Measurements from ENCODE around the gene ERG. TPM values are rescaled to one million over a fixed set of nuclear protein-coding genes. Genes with fewer than 3 reads are reported as not detected.

Gene ERG
- total and polyA plus RNA-seq, 9 of the 15 experiments (the other 6 are each of a cell fraction or from before 2014, with no cell fraction given) = 0.06 TPM; not detected in 8

DNA sequence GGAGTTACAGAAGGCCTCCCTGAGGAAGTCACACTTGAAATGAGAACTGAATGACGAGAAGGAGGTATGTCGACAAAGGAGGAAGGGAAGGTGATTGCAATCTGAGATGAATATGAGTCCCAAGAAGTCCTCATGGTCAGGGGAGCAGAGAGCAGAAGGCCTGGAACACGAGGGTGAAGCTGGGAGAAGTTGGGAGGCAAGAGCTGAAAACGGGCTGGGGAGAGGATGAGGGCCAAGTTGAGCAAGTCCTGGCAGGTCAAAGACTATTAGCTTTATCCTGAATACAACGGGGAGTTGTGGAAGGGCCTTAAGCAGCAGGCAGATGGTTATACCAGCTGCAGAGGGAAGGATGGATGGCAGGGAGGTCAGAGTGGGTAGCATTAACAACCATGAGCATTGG is 152.0 kb downstream of the ERG start:
- Histone ChIP-seq H3K9me1 (ENCODE audit: control insufficient read depth, insufficient read depth, low read length) (no peaks in the 10 kb centered on the region), H3K4me1 (replicated peaks in 1 of 2; ENCODE audit: control insufficient read depth in 2 of 2, insufficient read depth in 2 of 2, low read length in 2 of 2) (peaks cover 0 to 2% of the 10 kb centered on the region in 2 experiments; a peak in 1 of 5 replicates), H4K20me1 (replicated peaks; ENCODE audit: control insufficient read depth, insufficient read depth, low read length) (no peaks in the 10 kb centered on the region; the same call in none of the 2 replicates), H3K9me3 (replicated peaks; ENCODE audit: control insufficient read depth, insufficient read depth, low read depth, low read length) (no peaks in the 10 kb centered on the region), H3K36me3 (ENCODE audit: control insufficient read depth, insufficient read depth, low read length) (no peaks in the 10 kb centered on the region), H3K4me2 (ENCODE audit: insufficient read depth, low read length) (no peak overlapping the region), H3K27ac (ENCODE audit: extremely low read depth, low read depth, low read length) (no peak overlapping the region), H3K79me2 (ENCODE audit: control insufficient read depth, insufficient read depth, low read length) (no peaks in the 10 kb centered on the region), H3K27me3 (ENCODE audit: control insufficient read depth in 2 of 2, insufficient read depth in 2 of 2, low read length in 2 of 2) (peaks cover 16 to 41% of the 10 kb centered on the region in 2 experiments), H3K4me3 (no peak overlapping the region), H2AFZ (ENCODE audit: low read depth, low read length) (no peak overlapping the region), H3K9ac (ENCODE audit: insufficient read depth in 1 of 2, low read depth in 2 of 2, low read length in 2 of 2) (no peak overlapping the region)
- BruUV-seq (replicated peaks) = no TSS peak
- in situ Hi-C loops (cut with MboI) (no loop called here), intact Hi-C loops (cut with micrococcal nuclease) (no loop called here)
- ATAC-seq (no peak), FAIRE-seq (no peak), DNase-seq (ENCODE audit: extremely low read depth in 1 of 4, low spot score in 3 of 4) (no peak)
- ChIA-PET POLR2A (interaction anchor here (0.8 kb wide), 1 partner anchor 34 kb away, joined by 3 read pairs; no protein-coding TSS in a partner anchor), CTCF (ENCODE audit: low intra/inter-chr PET ratio) (interaction anchor here (1.0 kb wide), 1 partner anchor 9 kb away, joined by 3 read pairs; no protein-coding TSS in a partner anchor)
- no peak for TF ChIP-seq RHOXF2B (CRISPR knock-in tag; conservative IDR thresholded peaks at IDR 0.05)
- no peak for TF ChIP-seq ELF4 (CRISPR knock-in tag; IDR thresholded peaks at IDR 0.05)
- WGBS (ENCODE audit: insufficient coverage, low coverage, missing lambda C conversion rate) = under 1% methylated on average over 5 of the region's 5 CpGs

DNA sequence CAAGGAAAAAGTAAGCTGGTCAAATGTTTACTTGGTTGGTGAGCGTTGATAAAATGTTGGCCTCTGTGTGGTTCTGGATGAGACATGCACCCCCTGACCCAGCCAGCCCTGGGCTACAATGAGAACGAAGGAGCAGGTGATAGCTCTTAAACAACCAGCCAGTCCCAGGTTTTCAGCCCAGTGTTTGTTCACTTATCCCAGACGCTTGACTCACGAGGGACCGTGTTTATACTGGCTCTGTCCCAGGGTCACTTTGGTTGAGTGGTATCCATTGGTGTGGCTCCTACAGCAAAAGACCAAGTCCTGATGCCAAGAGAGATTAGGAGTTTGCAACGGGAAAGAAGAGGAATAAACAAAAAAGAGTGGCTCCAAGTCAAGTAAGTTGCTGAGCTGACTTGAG is 154.6 kb downstream of the ERG start:
- no peak overlapping the region for H2AFZ ChIP-seq (ENCODE audit: low read depth, low read length)
- H3K9me1 ChIP-seq (ENCODE audit: control insufficient read depth, insufficient read depth, low read length) = no peaks in the 10 kb centered on the region
- H3K27ac ChIP-seq (ENCODE audit: extremely low read depth, low read depth, low read length) = no peak overlapping the region
- in situ Hi-C loops (cut with MboI) = no loop called here
- H3K4me2 ChIP-seq (ENCODE audit: insufficient read depth, low read length) = no peak overlapping the region
- H3K4me1 ChIP-seq (replicated peaks in 1 of 2; ENCODE audit: control insufficient read depth in 2 of 2, insufficient read depth in 2 of 2, low read length in 2 of 2) = no peaks in the 10 kb centered on the region
- TF ChIP-seq SAP30 (IDR thresholded peaks at IDR 0.05; ENCODE audit: borderline replicate concordance, insufficient read depth, low read depth, low read length, poor library complexity, severe bottlenecking) (no peak), XRCC4 (IDR thresholded peaks at IDR 0.05; ENCODE audit: extremely low read depth, insufficient read depth, insufficient read length) (no peak), BRD4 (IDR thresholded peaks at IDR 0.05) (no peak), SOX6 (IDR thresholded peaks at IDR 0.05) (no peak), DMBX1 (CRISPR knock-in tag; IDR thresholded peaks at IDR 0.05; ENCODE audit: borderline replicate concordance) (no peak)
- TF ChIP-seq, protein P1, sequence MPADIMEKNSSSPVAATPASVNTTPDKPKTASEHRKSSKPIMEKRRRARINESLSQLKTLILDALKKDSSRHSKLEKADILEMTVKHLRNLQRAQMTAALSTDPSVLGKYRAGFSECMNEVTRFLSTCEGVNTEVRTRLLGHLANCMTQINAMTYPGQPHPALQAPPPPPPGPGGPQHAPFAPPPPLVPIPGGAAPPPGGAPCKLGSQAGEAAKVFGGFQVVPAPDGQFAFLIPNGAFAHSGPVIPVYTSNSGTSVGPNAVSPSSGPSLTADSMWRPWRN (IDR thresholded peaks at IDR 0.05; ENCODE audit: low read depth) = no peak
- TF ChIP-seq, protein P2, sequence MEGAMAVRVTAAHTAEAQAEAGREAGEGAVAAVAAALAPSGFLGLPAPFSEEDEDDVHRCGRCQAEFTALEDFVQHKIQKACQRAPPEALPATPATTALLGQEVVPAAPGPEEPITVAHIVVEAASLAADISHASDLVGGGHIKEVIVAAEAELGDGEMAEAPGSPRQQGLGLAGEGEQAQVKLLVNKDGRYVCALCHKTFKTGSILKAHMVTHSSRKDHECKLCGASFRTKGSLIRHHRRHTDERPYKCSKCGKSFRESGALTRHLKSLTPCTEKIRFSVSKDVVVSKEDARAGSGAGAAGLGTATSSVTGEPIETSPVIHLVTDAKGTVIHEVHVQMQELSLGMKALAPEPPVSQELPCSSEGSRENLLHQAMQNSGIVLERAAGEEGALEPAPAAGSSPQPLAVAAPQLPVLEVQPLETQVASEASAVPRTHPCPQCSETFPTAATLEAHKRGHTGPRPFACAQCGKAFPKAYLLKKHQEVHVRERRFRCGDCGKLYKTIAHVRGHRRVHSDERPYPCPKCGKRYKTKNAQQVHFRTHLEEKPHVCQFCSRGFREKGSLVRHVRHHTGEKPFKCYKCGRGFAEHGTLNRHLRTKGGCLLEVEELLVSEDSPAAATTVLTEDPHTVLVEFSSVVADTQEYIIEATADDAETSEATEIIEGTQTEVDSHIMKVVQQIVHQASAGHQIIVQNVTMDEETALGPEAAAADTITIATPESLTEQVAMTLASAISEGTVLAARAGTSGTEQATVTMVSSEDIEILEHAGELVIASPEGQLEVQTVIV (CRISPR knock-in tag; IDR thresholded peaks at IDR 0.05; ENCODE audit: borderline replicate concordance) = no peak
- ATAC-seq (no peak), FAIRE-seq (no peak), DNase-seq (ENCODE audit: extremely low read depth in 1 of 4, low spot score in 3 of 4) (no peak)
- intact Hi-C loops (cut with micrococcal nuclease) = no loop called here
- ChIA-PET POLR2A (interaction anchor here (0.6 to 1.1 kb wide), 4 partner anchors 8 to 1187 kb away, joined by 3 read pairs; no protein-coding TSS in a partner anchor), CTCF (ENCODE audit: low intra/inter-chr PET ratio) (no interaction called here)
- H4K20me1 ChIP-seq (replicated peaks; ENCODE audit: control insufficient read depth, insufficient read depth, low read length) = no peaks in the 10 kb centered on the region; the same call in none of the 2 replicates
- H3K79me2 ChIP-seq (ENCODE audit: control insufficient read depth, insufficient read depth, low read length) = no peaks in the 10 kb centered on the region
- H3K4me3 ChIP-seq = no peak overlapping the region
- BruUV-seq (replicated peaks) = no TSS peak
- peaks cover 9 to 29% of the 10 kb centered on the region in 2 experiments; a peak in 4 of 5 replicates for H3K27me3 ChIP-seq (ENCODE audit: control insufficient read depth in 2 of 2, insufficient read depth in 2 of 2, low read length in 2 of 2)
- no peak overlapping the region for H3K9ac ChIP-seq (ENCODE audit: insufficient read depth in 1 of 2, low read depth in 2 of 2, low read length in 2 of 2)
- no peaks in the 10 kb centered on the region for H3K36me3 ChIP-seq (ENCODE audit: control insufficient read depth, insufficient read depth, low read length)
- no peaks in the 10 kb centered on the region for H3K9me3 ChIP-seq (replicated peaks; ENCODE audit: control insufficient read depth, insufficient read depth, low read depth, low read length)
- 2% methylated on average over 6 of the region's 6 CpGs for whole genome bisulfite sequencing (ENCODE audit: insufficient coverage, low coverage, missing lambda C conversion rate)
